ENCODE measurements around the gene ADM5. TPM values are rescaled to one million over a fixed set of nuclear protein-coding genes. Genes with fewer than 3 reads are reported as not detected.

The ADM5 gene
- total and polyA plus RNA-seq, 7 donors, result 0.38 to 1.5 (median 0.58) TPM

GRCh38 chr19:49739098-49739497 is 49.7 kb downstream of the ADM5 start:
- ATAC-seq (no peak), DNase-seq (no peak)
- Histone ChIP-seq H3K4me1 (no peaks in the 10 kb centered on the region), H3K4me3 (no peak overlapping the region), H3K36me3 (ENCODE audit: insufficient read depth in 1 of 2, low read depth in 1 of 2) (no peaks in the 10 kb centered on the region), H3K9me3 (no peaks in the 10 kb centered on the region), H3K27me3 (ENCODE audit: insufficient read depth in 3 of 3, low read length in 2 of 3) (no peaks in the 10 kb centered on the region), H3K27ac (no peak overlapping the region)
- 79 to 86% (median 82%) methylated on average over 1 of the region's 1 CpG for WGBS, 3 donors
- intact Hi-C loops (cut with DNase I), result no loop called here
- no peak for TF ChIP-seq CTCF (IDR thresholded peaks at IDR 0.05)

GRCh38 chr19:49739933-49740332 is 50.5 kb downstream of the ADM5 start:
- TF ChIP-seq CTCF (IDR thresholded peaks at IDR 0.05), result no peak

More at GRCh38 chr19:49739933-49740332, 50.5 kb downstream of the ADM5 start:
- no peaks in the 10 kb centered on the region for H3K27me3 ChIP-seq (ENCODE audit: insufficient read depth in 3 of 3, low read length in 2 of 3)
- WGBS, 3 donors, result 87 to 93% (median 88%) methylated on average over 10 of the region's 10 CpGs
- no peaks in the 10 kb centered on the region for H3K36me3 ChIP-seq (ENCODE audit: insufficient read depth in 1 of 2, low read depth in 1 of 2)
- no peak for DNase-seq
- intact Hi-C loops (cut with DNase I), result no loop called here
- no peaks in the 10 kb centered on the region for H3K9me3 ChIP-seq
- H3K4me3 ChIP-seq, result no peak overlapping the region
- H3K4me1 ChIP-seq, result no peaks in the 10 kb centered on the region
- no peak for ATAC-seq
- H3K27ac ChIP-seq, result no peak overlapping the region

Other genes starting within 250 kb of the ADM5 start
- 1 to 10 TPM in 1 of 4 donors, under 1 TPM in 3; 0.42 to 1.8 (median 0.82) TPM for gene SLC17A7, start 248.1 kb upstream of the ADM5 start, total RNA-seq
- under 1 TPM; 0.55 to 0.79 (median 0.59) TPM for gene SLC17A7, start 248.1 kb upstream of the ADM5 start, polyA plus RNA-seq
- 10 to 100 TPM; 37.2 to 60.1 (median 43.1) TPM for gene PIH1D1, start 237.8 kb upstream of the ADM5 start, total RNA-seq
- 10 to 100 TPM; 46.4 to 69.8 (median 52.2) TPM for gene PIH1D1, start 237.8 kb upstream of the ADM5 start, polyA plus RNA-seq
- gene ALDH16A1, start 236.4 kb upstream of the ADM5 start, total RNA-seq, result 10 to 100 TPM in 1 of 4 donors, 1 to 10 TPM in 3; 6.5 to 11.1 (median 7.7) TPM
- gene ALDH16A1, start 236.4 kb upstream of the ADM5 start, polyA plus RNA-seq, result 10 to 100 TPM in 1 of 3 donors, 1 to 10 TPM in 2; 3.6 to 12.9 (median 5.7) TPM
- gene FLT3LG, start 215.4 kb upstream of the ADM5 start, total RNA-seq, result 1 to 10 TPM; 1.9 to 3.2 (median 2.5) TPM
- gene FLT3LG, start 215.4 kb upstream of the ADM5 start, polyA plus RNA-seq, result 1 to 10 TPM; 1.9 to 4.5 (median 4.1) TPM
- 1,000 to 10,000 TPM; 1,392 to 2,022 (median 1,763) TPM for gene RPL13A, start 202.0 kb upstream of the ADM5 start, total RNA-seq
- 1,000 to 10,000 TPM; 1,992 to 2,955 (median 2,046) TPM for gene RPL13A, start 202.0 kb upstream of the ADM5 start, polyA plus RNA-seq
- 1,000 to 10,000 TPM; 1,146 to 1,506 (median 1,232) TPM for gene RPS11, start 193.2 kb upstream of the ADM5 start, total RNA-seq
- gene RPS11, start 193.2 kb upstream of the ADM5 start, polyA plus RNA-seq, result 1,000 to 10,000 TPM; 2,461 to 3,844 (median 3,134) TPM
- 10 to 100 TPM; 42.2 to 79.3 (median 60.3) TPM for gene FCGRT, start 176.9 kb upstream of the ADM5 start, total RNA-seq
- 10 to 100 TPM; 32.0 to 48.2 (median 39.9) TPM for gene FCGRT, start 176.9 kb upstream of the ADM5 start, polyA plus RNA-seq
- 1 to 10 TPM; 6.4 to 8.6 (median 7.4) TPM for gene RCN3, start 161.6 kb upstream of the ADM5 start, total RNA-seq
- gene RCN3, start 161.6 kb upstream of the ADM5 start, polyA plus RNA-seq, result 1 to 10 TPM; 3.9 to 9.6 (median 7.3) TPM
- 10 to 100 TPM; 53.9 to 69.9 (median 58.1) TPM for gene NOSIP, start 109.0 kb upstream of the ADM5 start, total RNA-seq
- 100 to 1,000 TPM in 1 of 3 donors, 10 to 100 TPM in 2; 75.4 to 104 (median 95.2) TPM for gene NOSIP, start 109.0 kb upstream of the ADM5 start, polyA plus RNA-seq
- gene PRRG2, start 108.3 kb upstream of the ADM5 start, total RNA-seq, result under 1 TPM; 0.24 to 0.89 (median 0.69) TPM
- gene PRRG2, start 108.3 kb upstream of the ADM5 start, polyA plus RNA-seq, result 10 to 100 TPM in 1 of 3 donors, 1 to 10 TPM in 2; 1.4 to 16.0 (median 5.9) TPM
- gene PRR12, start 98.4 kb upstream of the ADM5 start, total RNA-seq, result 10 to 100 TPM in 1 of 4 donors, 1 to 10 TPM in 3; 7.1 to 15.1 (median 7.6) TPM
- gene PRR12, start 98.4 kb upstream of the ADM5 start, polyA plus RNA-seq, result 1 to 10 TPM; 2.3 to 5.0 (median 3.1) TPM
- gene RRAS, start 49.5 kb upstream of the ADM5 start, total RNA-seq, result 10 to 100 TPM; 22.6 to 57.0 (median 42.5) TPM
- 10 to 100 TPM; 39.9 to 49.8 (median 48.4) TPM for gene RRAS, start 49.5 kb upstream of the ADM5 start, polyA plus RNA-seq
- 10 to 100 TPM; 45.5 to 72.9 (median 61.0) TPM for gene SCAF1, start 47.4 kb upstream of the ADM5 start, total RNA-seq
- gene SCAF1, start 47.4 kb upstream of the ADM5 start, polyA plus RNA-seq, result 10 to 100 TPM; 23.0 to 32.5 (median 23.8) TPM
- gene IRF3, start 23.7 kb upstream of the ADM5 start, total RNA-seq, result 10 to 100 TPM; 10.3 to 22.1 (median 14.4) TPM
- gene IRF3, start 23.7 kb upstream of the ADM5 start, polyA plus RNA-seq, result 10 to 100 TPM; 18.2 to 26.5 (median 21.7) TPM
- 10 to 100 TPM; 13.0 to 21.5 (median 15.8) TPM for gene BCL2L12, start 23.7 kb upstream of the ADM5 start, total RNA-seq
- gene BCL2L12, start 23.7 kb upstream of the ADM5 start, polyA plus RNA-seq, result 10 to 100 TPM; 28.3 to 42.7 (median 35.0) TPM
- gene PRMT1, start 12.3 kb upstream of the ADM5 start, total RNA-seq, result 100 to 1,000 TPM; 180 to 259 (median 198) TPM
- gene PRMT1, start 12.3 kb upstream of the ADM5 start, polyA plus RNA-seq, result 100 to 1,000 TPM; 139 to 424 (median 208) TPM
- 1 to 10 TPM in 1 of 4 donors, under 1 TPM in 3; 0.53 to 1.2 (median 0.70) TPM for gene CPT1C, start 1.5 kb downstream of the ADM5 start, total RNA-seq
- 1 to 10 TPM in 2 of 3 donors, under 1 TPM in 1; 0.34 to 1.1 (median 1.0) TPM for gene CPT1C, start 1.5 kb downstream of the ADM5 start, polyA plus RNA-seq
- under 1 TPM in 1 of 4 donors, not detected in 3; 0.24 TPM for gene TSKS, start 73.7 kb downstream of the ADM5 start, total RNA-seq
- gene TSKS, start 73.7 kb downstream of the ADM5 start, polyA plus RNA-seq, result under 1 TPM; 0.18 to 0.27 (median 0.18) TPM
- 100 to 1,000 TPM in 1 of 4 donors, 10 to 100 TPM in 3; 79.1 to 102 (median 84.3) TPM for gene AP2A1, start 77.4 kb downstream of the ADM5 start, total RNA-seq
- gene AP2A1, start 77.4 kb downstream of the ADM5 start, polyA plus RNA-seq, result 10 to 100 TPM; 58.2 to 81.7 (median 69.6) TPM
- gene FUZ, start 123.7 kb downstream of the ADM5 start, total RNA-seq, result 10 to 100 TPM; 20.9 to 33.7 (median 25.2) TPM
- 10 to 100 TPM; 15.9 to 38.8 (median 28.6) TPM for gene FUZ, start 123.7 kb downstream of the ADM5 start, polyA plus RNA-seq
- gene MED25, start 128.7 kb downstream of the ADM5 start, total RNA-seq, result 10 to 100 TPM; 43.0 to 97.8 (median 69.7) TPM
- 100 to 1,000 TPM in 1 of 3 donors, 10 to 100 TPM in 2; 24.5 to 125 (median 92.5) TPM for gene MED25, start 128.7 kb downstream of the ADM5 start, polyA plus RNA-seq
- gene PTOV1, start 161.6 kb downstream of the ADM5 start, total RNA-seq, result 100 to 1,000 TPM in 3 of 4 donors, 10 to 100 TPM in 1; 93.2 to 189 (median 151) TPM
- 100 to 1,000 TPM in 2 of 3 donors, 10 to 100 TPM in 1; 72.1 to 122 (median 106) TPM for gene PTOV1, start 161.6 kb downstream of the ADM5 start, polyA plus RNA-seq
- gene PNKP, start 178.0 kb downstream of the ADM5 start, total RNA-seq, result 10 to 100 TPM; 20.6 to 28.2 (median 23.9) TPM
- gene PNKP, start 178.0 kb downstream of the ADM5 start, polyA plus RNA-seq, result 10 to 100 TPM; 16.7 to 31.9 (median 18.2) TPM
- gene AKT1S1, start 187.8 kb downstream of the ADM5 start, total RNA-seq, result 10 to 100 TPM; 56.0 to 82.8 (median 57.2) TPM
- 100 to 1,000 TPM in 1 of 3 donors, 10 to 100 TPM in 2; 48.0 to 103 (median 76.0) TPM for gene AKT1S1, start 187.8 kb downstream of the ADM5 start, polyA plus RNA-seq
- gene TBC1D17, start 188.1 kb downstream of the ADM5 start, total RNA-seq, result 100 to 1,000 TPM in 2 of 4 donors, 10 to 100 TPM in 2; 81.8 to 107 (median 94.8) TPM
- 10 to 100 TPM; 36.3 to 62.0 (median 52.6) TPM for gene TBC1D17, start 188.1 kb downstream of the ADM5 start, polyA plus RNA-seq
- 1 to 10 TPM in 1 of 4 donors, under 1 TPM in 3; 0.21 to 3.3 (median 0.46) TPM for gene IL4I1, start 207.3 kb downstream of the ADM5 start, total RNA-seq
- under 1 TPM; 0.05 to 0.46 (median 0.27) TPM for gene IL4I1, start 207.3 kb downstream of the ADM5 start, polyA plus RNA-seq
- 10 to 100 TPM; 13.3 to 31.8 (median 20.1) TPM for gene ATF5, start 239.6 kb downstream of the ADM5 start, total RNA-seq
- 10 to 100 TPM in 2 of 3 donors, 1 to 10 TPM in 1; 10.0 to 39.4 (median 23.7) TPM for gene ATF5, start 239.6 kb downstream of the ADM5 start, polyA plus RNA-seq
- 10 to 100 TPM; 35.3 to 46.8 (median 39.7) TPM for gene NUP62, start 239.9 kb downstream of the ADM5 start, total RNA-seq
- 10 to 100 TPM; 21.1 to 46.3 (median 41.4) TPM for gene NUP62, start 239.9 kb downstream of the ADM5 start, polyA plus RNA-seq

Measured in psoas muscle (tissue), 8 donors.